SK-N-SH treated with all-trans-retinoic acid at 6 μM for 48 hours (cell line): Measurements from ENCODE around the gene IL16.

ENCODE experiments used
- ATAC-seq: fragments of 200-7000 bp; cut with Tn5 transposase; 3 replicates; pipeline ENCODE4 v1.9.1; 2020; ENCODE audit warnings: mild to moderate bottlenecking, moderate library complexity
- ARNTL ChIP-seq: fragments of 450-650 bp; formaldehyde crosslinking; IDR thresholded peaks from 2 replicates; pipeline ENCODE4 v1.5.0; 2020; ENCODE audit warnings: low read depth, mild to moderate bottlenecking, moderate library complexity, borderline replicate concordance
- BACH2 ChIP-seq: fragments of 250-450 bp; sonication (Bioruptor Pico); IDR thresholded peaks from 2 replicates; pipeline ENCODE4 v1.9.0; 2021; ENCODE audit warnings: mild to moderate bottlenecking, borderline replicate concordance
- CREB5 ChIP-seq: fragments of 250-450 bp; sonication (Bioruptor Pico); IDR thresholded peaks from 2 replicates; pipeline ENCODE4 v1.5.1; 2020; ENCODE audit warnings: low read depth, mild to moderate bottlenecking, moderate library complexity
- CSDC2 ChIP-seq: fragments of 250-450 bp; sonication (Bioruptor Pico); IDR thresholded peaks from 2 replicates; pipeline ENCODE4 v1.5.0; 2020; ENCODE audit warnings: mild to moderate bottlenecking, moderate library complexity
- CSRNP3 ChIP-seq: fragments of 250-450 bp; sonication (Bioruptor Pico); IDR thresholded peaks from 2 replicates; pipeline ENCODE4 v1.5.1; 2021; ENCODE audit warnings: mild to moderate bottlenecking, moderate library complexity
- ESRRG ChIP-seq: fragments of 250-450 bp; sonication (Bioruptor Pico); IDR thresholded peaks from 2 replicates; pipeline ENCODE4 v1.6.1; 2021; ENCODE audit warnings: mild to moderate bottlenecking
- GLIS3 ChIP-seq: fragments of 250-450 bp; sonication (Bioruptor Pico); IDR thresholded peaks from 2 replicates; pipeline ENCODE4 v1.5.0; 2020; ENCODE audit warnings: mild to moderate bottlenecking, moderate library complexity
- ISL1 ChIP-seq: fragments of 250-450 bp; sonication (Bioruptor Pico); IDR thresholded peaks from 2 replicates; pipeline ENCODE4 v2.1.2; 2022; ENCODE audit warnings: mild to moderate bottlenecking, moderate library complexity
- OSR1 ChIP-seq: fragments of 250-450 bp; sonication (Bioruptor Pico); IDR thresholded peaks from 2 replicates; pipeline ENCODE4 v1.8.0; 2022; ENCODE audit warnings: moderate library complexity, mild to moderate bottlenecking, inconsistent platforms
- POU6F1 ChIP-seq: fragments of 250-450 bp; sonication (Bioruptor Pico); IDR thresholded peaks from 2 replicates; pipeline ENCODE4 v1.8.0; 2021; ENCODE audit warnings: low read depth, mild to moderate bottlenecking, moderate library complexity, borderline replicate concordance
- PPARA ChIP-seq: fragments of 250-450 bp; sonication (Bioruptor Pico); IDR thresholded peaks from 2 replicates; pipeline ENCODE4 v1.5.0; 2020; ENCODE audit warnings: mild to moderate bottlenecking, borderline replicate concordance
- RARB ChIP-seq: fragments of 250-450 bp; sonication (Bioruptor Pico); IDR thresholded peaks from 2 replicates; pipeline ENCODE4 v1.8.0; 2021; ENCODE audit warnings: mild to moderate bottlenecking, moderate library complexity
- TCF4 ChIP-seq: fragments of 250-450 bp; sonication (Bioruptor Pico); IDR thresholded peaks from 2 replicates; pipeline ENCODE4 v1.8.0; 2021; ENCODE audit warnings: mild to moderate bottlenecking, moderate library complexity, borderline replicate concordance
- TOX ChIP-seq: fragments of 250-450 bp; sonication (Bioruptor Pico); IDR thresholded peaks from 2 replicates; pipeline ENCODE4 v1.8.0; 2021; ENCODE audit warnings: mild to moderate bottlenecking, moderate library complexity, borderline replicate concordance
- ZFP3 ChIP-seq: fragments of 250-450 bp; sonication (Bioruptor Pico); IDR thresholded peaks from 2 replicates; pipeline ENCODE4 v1.5.0; 2020; ENCODE audit warnings: mild to moderate bottlenecking, moderate library complexity
- ZFP30 ChIP-seq: fragments of 450-650 bp; formaldehyde crosslinking; IDR thresholded peaks from 2 replicates; pipeline ENCODE4 v1.5.0; 2022; ENCODE audit warnings: mild to moderate bottlenecking, moderate library complexity
- ZNF565 ChIP-seq: fragments of 450-650 bp; formaldehyde crosslinking; conservative IDR thresholded peaks from 2 replicates; pipeline ENCODE4 v1.5.0; 2020; ENCODE audit warnings: low read depth, mild to moderate bottlenecking, moderate library complexity
- ZNF8 ChIP-seq: fragments of 450-650 bp; formaldehyde crosslinking; IDR thresholded peaks from 2 replicates; pipeline ENCODE4 v1.5.0; 2020; ENCODE audit warnings: mild to moderate bottlenecking, moderate library complexity
- TF ChIP-seq, protein P1 (sequence below): fragments of 250-450 bp; sonication (Bioruptor Pico); IDR thresholded peaks from 2 replicates; pipeline ENCODE4 v1.8.0; 2020; ENCODE audit warnings: mild to moderate bottlenecking, moderate library complexity, borderline replicate concordance
- TF ChIP-seq, protein P2 (sequence below): fragments of 250-450 bp; sonication (Bioruptor Pico); IDR thresholded peaks from 2 replicates; pipeline ENCODE4 v1.5.0; 2020; ENCODE audit warnings: mild to moderate bottlenecking, moderate library complexity

The IL16 gene

DNA sequence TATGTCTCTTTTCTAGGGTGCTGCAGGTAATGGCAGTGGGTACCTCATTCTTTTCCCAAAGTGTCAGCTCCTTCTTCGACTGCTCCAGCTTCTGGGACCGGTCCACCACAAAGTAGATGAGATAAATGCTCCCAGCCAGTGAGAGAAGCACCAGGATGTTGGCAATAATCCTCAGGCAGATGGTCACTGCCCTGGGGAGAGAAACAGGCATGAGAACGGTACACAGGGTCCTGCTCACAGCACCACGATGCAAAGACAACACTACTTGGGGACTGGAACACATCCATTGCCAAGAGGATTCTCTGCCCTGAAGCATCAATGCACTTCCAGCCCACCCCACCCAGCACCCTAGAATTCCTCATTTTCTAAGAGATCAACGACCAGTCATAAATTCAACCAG is 155.0 kb downstream of the IL16 start:
- ATAC-seq: no peak
- no peak for TF ChIP-seq CSRNP3 (CRISPR knock-in tag)
- TF ChIP-seq PPARA (CRISPR knock-in tag): no peak
- TF ChIP-seq, protein P1, sequence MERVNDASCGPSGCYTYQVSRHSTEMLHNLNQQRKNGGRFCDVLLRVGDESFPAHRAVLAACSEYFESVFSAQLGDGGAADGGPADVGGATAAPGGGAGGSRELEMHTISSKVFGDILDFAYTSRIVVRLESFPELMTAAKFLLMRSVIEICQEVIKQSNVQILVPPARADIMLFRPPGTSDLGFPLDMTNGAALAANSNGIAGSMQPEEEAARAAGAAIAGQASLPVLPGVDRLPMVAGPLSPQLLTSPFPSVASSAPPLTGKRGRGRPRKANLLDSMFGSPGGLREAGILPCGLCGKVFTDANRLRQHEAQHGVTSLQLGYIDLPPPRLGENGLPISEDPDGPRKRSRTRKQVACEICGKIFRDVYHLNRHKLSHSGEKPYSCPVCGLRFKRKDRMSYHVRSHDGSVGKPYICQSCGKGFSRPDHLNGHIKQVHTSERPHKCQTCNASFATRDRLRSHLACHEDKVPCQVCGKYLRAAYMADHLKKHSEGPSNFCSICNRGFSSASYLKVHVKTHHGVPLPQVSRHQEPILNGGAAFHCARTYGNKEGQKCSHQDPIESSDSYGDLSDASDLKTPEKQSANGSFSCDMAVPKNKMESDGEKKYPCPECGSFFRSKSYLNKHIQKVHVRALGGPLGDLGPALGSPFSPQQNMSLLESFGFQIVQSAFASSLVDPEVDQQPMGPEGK (CRISPR knock-in tag): no peak
- no peak for TF ChIP-seq ISL1 (CRISPR knock-in tag)
- no peak for TF ChIP-seq ZFP30
- no peak for TF ChIP-seq RARB
- TF ChIP-seq ZNF565 (CRISPR knock-in tag): no peak
- no peak for TF ChIP-seq TCF4
- no peak for TF ChIP-seq OSR1 (CRISPR knock-in tag)
- TF ChIP-seq ZFP3 (CRISPR knock-in tag): no peak

- ATAC-seq: no peak
- TF ChIP-seq TCF4: no peak
- no peak for TF ChIP-seq TOX (CRISPR knock-in tag)
- no peak for TF ChIP-seq ZFP30
- TF ChIP-seq GLIS3 (CRISPR knock-in tag): no peak
- TF ChIP-seq, protein P1 (CRISPR knock-in tag): no peak
- no peak for TF ChIP-seq BACH2 (CRISPR knock-in tag)
- TF ChIP-seq ZNF8 (CRISPR knock-in tag): no peak
- TF ChIP-seq, protein P2, sequence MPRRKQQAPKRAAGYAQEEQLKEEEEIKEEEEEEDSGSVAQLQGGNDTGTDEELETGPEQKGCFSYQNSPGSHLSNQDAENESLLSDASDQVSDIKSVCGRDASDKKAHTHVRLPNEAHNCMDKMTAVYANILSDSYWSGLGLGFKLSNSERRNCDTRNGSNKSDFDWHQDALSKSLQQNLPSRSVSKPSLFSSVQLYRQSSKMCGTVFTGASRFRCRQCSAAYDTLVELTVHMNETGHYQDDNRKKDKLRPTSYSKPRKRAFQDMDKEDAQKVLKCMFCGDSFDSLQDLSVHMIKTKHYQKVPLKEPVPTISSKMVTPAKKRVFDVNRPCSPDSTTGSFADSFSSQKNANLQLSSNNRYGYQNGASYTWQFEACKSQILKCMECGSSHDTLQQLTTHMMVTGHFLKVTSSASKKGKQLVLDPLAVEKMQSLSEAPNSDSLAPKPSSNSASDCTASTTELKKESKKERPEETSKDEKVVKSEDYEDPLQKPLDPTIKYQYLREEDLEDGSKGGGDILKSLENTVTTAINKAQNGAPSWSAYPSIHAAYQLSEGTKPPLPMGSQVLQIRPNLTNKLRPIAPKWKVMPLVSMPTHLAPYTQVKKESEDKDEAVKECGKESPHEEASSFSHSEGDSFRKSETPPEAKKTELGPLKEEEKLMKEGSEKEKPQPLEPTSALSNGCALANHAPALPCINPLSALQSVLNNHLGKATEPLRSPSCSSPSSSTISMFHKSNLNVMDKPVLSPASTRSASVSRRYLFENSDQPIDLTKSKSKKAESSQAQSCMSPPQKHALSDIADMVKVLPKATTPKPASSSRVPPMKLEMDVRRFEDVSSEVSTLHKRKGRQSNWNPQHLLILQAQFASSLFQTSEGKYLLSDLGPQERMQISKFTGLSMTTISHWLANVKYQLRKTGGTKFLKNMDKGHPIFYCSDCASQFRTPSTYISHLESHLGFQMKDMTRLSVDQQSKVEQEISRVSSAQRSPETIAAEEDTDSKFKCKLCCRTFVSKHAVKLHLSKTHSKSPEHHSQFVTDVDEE (CRISPR knock-in tag): no peak
- TF ChIP-seq CSDC2 (CRISPR knock-in tag): no peak
- no peak for TF ChIP-seq ISL1 (CRISPR knock-in tag)
- TF ChIP-seq ESRRG: no peak
- TF ChIP-seq POU6F1 (CRISPR knock-in tag): no peak
These were observed 159.6 kb downstream of the IL16 start for GRCh38 chr15:81356252-81356651.

GRCh38 chr15:81357180-81357686 is 160.6 kb downstream of the IL16 start:
- ATAC-seq: no peak
- no peak for TF ChIP-seq POU6F1 (CRISPR knock-in tag)
- TF ChIP-seq CSDC2 (CRISPR knock-in tag): no peak
- no peak for TF ChIP-seq RARB
- no peak for TF ChIP-seq GLIS3 (CRISPR knock-in tag)
- TF ChIP-seq, protein P1 (CRISPR knock-in tag): no peak
- no peak for TF ChIP-seq ZFP30
- no peak for TF ChIP-seq TOX (CRISPR knock-in tag)
- TF ChIP-seq ARNTL (CRISPR knock-in tag): no peak
- TF ChIP-seq BACH2 (CRISPR knock-in tag): no peak
- no peak for TF ChIP-seq CREB5 (CRISPR knock-in tag)
